WTC11 (cell line): ENCODE measurements around the gene INAFM2. TPM values are rescaled to one million over a fixed set of nuclear protein-coding genes. Genes with fewer than 3 reads are reported as not detected.

ENCODE experiments used
- ATAC-seq: fragments of 200-7000 bp; cut with Tn5 transposase; 2 replicates; pipeline ENCODE4 v1.10.0; 2021; ENCODE audit warnings: mild to moderate bottlenecking, moderate library complexity
- CTCF ChIA-PET: fragments of 300-600 bp; sonication (Branson Sonifier 250); formaldehyde crosslinking; loops from one replicate; lab custom pipeline; 2021; ENCODE audit warnings: antibody characterized with exemption; lab: Charles Lee
- POLR2A ChIA-PET: fragments of 350-600 bp; sonication (Branson Sonifier 250); formaldehyde crosslinking; loops from one replicate; lab custom pipeline; 2021; ENCODE audit warnings: antibody characterized with exemption; lab: Charles Lee
- DNase-seq: peaks from one replicate; pipeline ENCODE4 v3.0.0; 2021; ENCODE audit warnings: low spot score
- H3K27ac Mint-ChIP-seq: 2 replicates; pipeline ENCODE4 v1.8.0; 2021; ENCODE audit warnings: mixed read lengths
- H3K27me3 Mint-ChIP-seq: 2 replicates; pipeline ENCODE4 v1.8.0; 2021; ENCODE audit warnings: low read depth, mild to moderate bottlenecking, moderate library complexity, mixed read lengths
- H3K36me3 Mint-ChIP-seq: 2 replicates; pipeline ENCODE4 v1.8.0; 2021; ENCODE audit warnings: mixed read lengths
- H3K4me1 Mint-ChIP-seq: 2 replicates; pipeline ENCODE4 v1.8.0; 2022; ENCODE audit warnings: mixed read lengths
- H3K4me3 Mint-ChIP-seq: 2 replicates; pipeline ENCODE4 v1.8.0; 2021; ENCODE audit warnings: mild to moderate bottlenecking, moderate library complexity, mixed read lengths
- H3K9me3 Mint-ChIP-seq: 2 replicates; pipeline ENCODE4 v1.8.0; 2021; ENCODE audit warnings: mixed read lengths
- ATF1 ChIP-seq: sonication (generic); formaldehyde crosslinking; IDR thresholded peaks from 2 replicates; pipeline ENCODE4 v1.8.1; 2023; ENCODE audit warnings: mild to moderate bottlenecking, moderate library complexity, missing genetic modification reagents
- EMX1 ChIP-seq: fragments of 250-450 bp; sonication (Bioruptor Pico); IDR thresholded peaks from 2 replicates; pipeline ENCODE4 v1.8.0; 2021; ENCODE audit warnings: mild to moderate bottlenecking
- FOXK1 ChIP-seq: sonication (generic); formaldehyde crosslinking; IDR thresholded peaks from 2 replicates; pipeline ENCODE4 v1.8.0; 2022; ENCODE audit warnings: mild to moderate bottlenecking, moderate library complexity, missing genetic modification reagents
- FOXP1 ChIP-seq: sonication (generic); formaldehyde crosslinking; IDR thresholded peaks from 2 replicates; pipeline ENCODE4 v1.8.0; 2022; ENCODE audit warnings: missing genetic modification reagents, mild to moderate bottlenecking, moderate library complexity, borderline replicate concordance
- JAZF1 ChIP-seq: fragments of 250-450 bp; sonication (Bioruptor Pico); IDR thresholded peaks from 2 replicates; pipeline ENCODE4 v1.9.0; 2021; ENCODE audit warnings: moderate library complexity, mild to moderate bottlenecking, inconsistent platforms
- MXD4 ChIP-seq: fragments of 250-450 bp; sonication (Bioruptor Pico); IDR thresholded peaks from 2 replicates; pipeline ENCODE4 v1.8.0; 2021; ENCODE audit warnings: mild to moderate bottlenecking, moderate library complexity, borderline replicate concordance
- NFYB ChIP-seq: sonication (generic); formaldehyde crosslinking; conservative IDR thresholded peaks from 2 replicates; pipeline ENCODE4 v1.8.0; 2022; ENCODE audit warnings: low read depth, missing genetic modification reagents
- NR1H2 ChIP-seq: sonication (generic); formaldehyde crosslinking; IDR thresholded peaks from 2 replicates; pipeline ENCODE4 v1.9.0; 2021; ENCODE audit warnings: mild to moderate bottlenecking, moderate library complexity, missing genetic modification reagents
- NR3C1 ChIP-seq: sonication (generic); formaldehyde crosslinking; conservative IDR thresholded peaks from 2 replicates; pipeline ENCODE4 v1.8.1; 2023; ENCODE audit warnings: low read depth, mild to moderate bottlenecking, missing genetic modification reagents
- OVOL2 ChIP-seq: fragments of 250-450 bp; sonication (Bioruptor Pico); IDR thresholded peaks from 2 replicates; pipeline ENCODE4 v1.9.0; 2021; ENCODE audit warnings: mild to moderate bottlenecking, borderline replicate concordance
- TEAD4 ChIP-seq: sonication (generic); formaldehyde crosslinking; IDR thresholded peaks from 2 replicates; pipeline ENCODE4 v1.8.0; 2022; ENCODE audit warnings: mild to moderate bottlenecking, missing genetic modification reagents
- ZNF219 ChIP-seq: sonication (generic); formaldehyde crosslinking; IDR thresholded peaks from 2 replicates; pipeline ENCODE4 v1.8.0; 2023; ENCODE audit warnings: missing genetic modification reagents, mild to moderate bottlenecking, borderline replicate concordance
- ZNF232 ChIP-seq: sonication (generic); formaldehyde crosslinking; IDR thresholded peaks from 2 replicates; pipeline ENCODE4 v1.8.0; 2022; ENCODE audit warnings: mild to moderate bottlenecking, missing genetic modification reagents
- ZNF263 ChIP-seq: sonication (generic); formaldehyde crosslinking; IDR thresholded peaks from 2 replicates; pipeline ENCODE4 v1.8.1; 2022; ENCODE audit warnings: low read depth, mild to moderate bottlenecking, moderate library complexity, missing genetic modification reagents
- ZNF317 ChIP-seq: sonication (generic); formaldehyde crosslinking; IDR thresholded peaks from 2 replicates; pipeline ENCODE4 v1.8.1; 2023; ENCODE audit warnings: low read depth, mild to moderate bottlenecking, moderate library complexity, missing genetic modification reagents, borderline replicate concordance
- ZNF416 ChIP-seq: fragments of 250-450 bp; sonication (Bioruptor Pico); IDR thresholded peaks from 2 replicates; pipeline ENCODE4 v1.9.0; 2021; ENCODE audit warnings: mild to moderate bottlenecking, inconsistent platforms
- total RNA-seq: library from RNA; stranded (reverse); gene quantifications from 3 replicates; pipeline ENCODE4 v1.2.3, GENCODE V29; 2021
- TF ChIP-seq, protein P1 (sequence below): sonication (generic); formaldehyde crosslinking; IDR thresholded peaks from 2 replicates; pipeline ENCODE4 v1.8.1; 2022; ENCODE audit warnings: low read depth, mild to moderate bottlenecking, moderate library complexity, missing genetic modification reagents, borderline replicate concordance
- TF ChIP-seq, protein P2 (sequence below): sonication (generic); formaldehyde crosslinking; IDR thresholded peaks from 2 replicates; pipeline ENCODE4 v1.8.0; 2023; ENCODE audit warnings: missing genetic modification reagents
- TF ChIP-seq, protein P3 (sequence below): sonication (generic); formaldehyde crosslinking; IDR thresholded peaks from 2 replicates; pipeline ENCODE4 v1.8.1; 2022; ENCODE audit warnings: mild to moderate bottlenecking, moderate library complexity, missing genetic modification reagents
- TF ChIP-seq, protein P4 (sequence below): sonication (generic); formaldehyde crosslinking; IDR thresholded peaks from 2 replicates; pipeline ENCODE4 v1.8.1; 2022; ENCODE audit warnings: low read depth, missing genetic modification reagents, borderline replicate concordance
- TF ChIP-seq, protein P5 (sequence below): fragments of 250-450 bp; sonication (Bioruptor Pico); IDR thresholded peaks from 2 replicates; pipeline ENCODE4 v1.9.0; 2021; ENCODE audit warnings: moderate library complexity, mild to moderate bottlenecking, inconsistent platforms, borderline replicate concordance
- TF ChIP-seq, protein P6 (sequence below): fragments of 250-450 bp; sonication (Bioruptor Pico); IDR thresholded peaks from 2 replicates; pipeline ENCODE4 v1.9.0; 2021; ENCODE audit warnings: mild to moderate bottlenecking, borderline replicate concordance
- TF ChIP-seq, protein P7 (sequence below): sonication (generic); formaldehyde crosslinking; IDR thresholded peaks from 2 replicates; pipeline ENCODE4 v1.8.1; 2023; ENCODE audit warnings: mild to moderate bottlenecking, missing genetic modification reagents

The INAFM2 gene
- total RNA-seq, 1 experiment from 2014 or later: 34.2 TPM

- POLR2A ChIA-PET: no interaction called here
- no peaks in the 10 kb centered on the region for H3K36me3 Mint-ChIP-seq
- H3K27me3 Mint-ChIP-seq: no peaks in the 10 kb centered on the region
- TF ChIP-seq ZNF416 (CRISPR knock-in tag) (no peak), EMX1 (no peak), ZNF263 (no peak), ATF1 (no peak), NR1H2 (CRISPR knock-in tag) (no peak), ZNF317 (CRISPR knock-in tag) (no peak), TEAD4 (CRISPR knock-in tag) (no peak), NFYB (CRISPR knock-in tag) (no peak), MXD4 (CRISPR knock-in tag) (no peak), NR3C1 (CRISPR knock-in tag) (no peak), OVOL2 (CRISPR knock-in tag) (no peak)
- TF ChIP-seq, protein P1, sequence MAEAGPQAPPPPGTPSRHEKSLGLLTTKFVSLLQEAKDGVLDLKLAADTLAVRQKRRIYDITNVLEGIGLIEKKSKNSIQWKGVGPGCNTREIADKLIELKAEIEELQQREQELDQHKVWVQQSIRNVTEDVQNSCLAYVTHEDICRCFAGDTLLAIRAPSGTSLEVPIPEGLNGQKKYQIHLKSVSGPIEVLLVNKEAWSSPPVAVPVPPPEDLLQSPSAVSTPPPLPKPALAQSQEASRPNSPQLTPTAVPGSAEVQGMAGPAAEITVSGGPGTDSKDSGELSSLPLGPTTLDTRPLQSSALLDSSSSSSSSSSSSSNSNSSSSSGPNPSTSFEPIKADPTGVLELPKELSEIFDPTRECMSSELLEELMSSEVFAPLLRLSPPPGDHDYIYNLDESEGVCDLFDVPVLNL (CRISPR knock-in tag): no peak
- TF ChIP-seq, protein P2, sequence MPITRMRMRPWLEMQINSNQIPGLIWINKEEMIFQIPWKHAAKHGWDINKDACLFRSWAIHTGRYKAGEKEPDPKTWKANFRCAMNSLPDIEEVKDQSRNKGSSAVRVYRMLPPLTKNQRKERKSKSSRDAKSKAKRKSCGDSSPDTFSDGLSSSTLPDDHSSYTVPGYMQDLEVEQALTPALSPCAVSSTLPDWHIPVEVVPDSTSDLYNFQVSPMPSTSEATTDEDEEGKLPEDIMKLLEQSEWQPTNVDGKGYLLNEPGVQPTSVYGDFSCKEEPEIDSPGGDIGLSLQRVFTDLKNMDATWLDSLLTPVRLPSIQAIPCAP: no peak
- TF ChIP-seq, protein P3, sequence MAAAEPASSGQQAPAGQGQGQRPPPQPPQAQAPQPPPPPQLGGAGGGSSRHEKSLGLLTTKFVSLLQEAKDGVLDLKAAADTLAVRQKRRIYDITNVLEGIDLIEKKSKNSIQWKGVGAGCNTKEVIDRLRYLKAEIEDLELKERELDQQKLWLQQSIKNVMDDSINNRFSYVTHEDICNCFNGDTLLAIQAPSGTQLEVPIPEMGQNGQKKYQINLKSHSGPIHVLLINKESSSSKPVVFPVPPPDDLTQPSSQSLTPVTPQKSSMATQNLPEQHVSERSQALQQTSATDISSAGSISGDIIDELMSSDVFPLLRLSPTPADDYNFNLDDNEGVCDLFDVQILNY (CRISPR knock-in tag): no peak
- TF ChIP-seq, protein P4, sequence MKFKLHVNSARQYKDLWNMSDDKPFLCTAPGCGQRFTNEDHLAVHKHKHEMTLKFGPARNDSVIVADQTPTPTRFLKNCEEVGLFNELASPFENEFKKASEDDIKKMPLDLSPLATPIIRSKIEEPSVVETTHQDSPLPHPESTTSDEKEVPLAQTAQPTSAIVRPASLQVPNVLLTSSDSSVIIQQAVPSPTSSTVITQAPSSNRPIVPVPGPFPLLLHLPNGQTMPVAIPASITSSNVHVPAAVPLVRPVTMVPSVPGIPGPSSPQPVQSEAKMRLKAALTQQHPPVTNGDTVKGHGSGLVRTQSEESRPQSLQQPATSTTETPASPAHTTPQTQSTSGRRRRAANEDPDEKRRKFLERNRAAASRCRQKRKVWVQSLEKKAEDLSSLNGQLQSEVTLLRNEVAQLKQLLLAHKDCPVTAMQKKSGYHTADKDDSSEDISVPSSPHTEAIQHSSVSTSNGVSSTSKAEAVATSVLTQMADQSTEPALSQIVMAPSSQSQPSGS (CRISPR knock-in tag): no peak
- peaks cover 11% of the 10 kb centered on the region for H3K4me1 Mint-ChIP-seq
- ATAC-seq: no peak
- H3K4me3 Mint-ChIP-seq: no peak overlapping the region
- CTCF ChIA-PET: interaction anchor here (1.0 to 1.4 kb wide), 2 partner anchors 10 to 24 kb away, joined by 3 to 5 read pairs; no protein-coding TSS in a partner anchor
- no peaks in the 10 kb centered on the region for H3K9me3 Mint-ChIP-seq
- no peak overlapping the region for H3K27ac Mint-ChIP-seq
- DNase-seq: no peak
Observed at GRCh38 chr15:40347559-40348473, 24.3 kb downstream of the INAFM2 start.

GRCh38 chr15:40348474-40348870 lies 25.0 kb downstream of the INAFM2 start:
- Mint-ChIP-seq H3K4me3 (no peak overlapping the region), H3K4me1 (peaks cover 10% of the 10 kb centered on the region), H3K27ac (no peak overlapping the region), H3K9me3 (no peaks in the 10 kb centered on the region), H3K27me3 (no peaks in the 10 kb centered on the region), H3K36me3 (no peaks in the 10 kb centered on the region)
- DNase-seq: no peak
- POLR2A ChIA-PET: no interaction called here
- ATAC-seq: no peak
- CTCF ChIA-PET: interaction anchor here (1.0 to 1.4 kb wide), 2 partner anchors 11 to 23 kb away, joined by 3 to 5 read pairs; no protein-coding TSS in a partner anchor
- no peak for TF ChIP-seq FOXP1 (CRISPR knock-in tag)
- TF ChIP-seq, protein P5, sequence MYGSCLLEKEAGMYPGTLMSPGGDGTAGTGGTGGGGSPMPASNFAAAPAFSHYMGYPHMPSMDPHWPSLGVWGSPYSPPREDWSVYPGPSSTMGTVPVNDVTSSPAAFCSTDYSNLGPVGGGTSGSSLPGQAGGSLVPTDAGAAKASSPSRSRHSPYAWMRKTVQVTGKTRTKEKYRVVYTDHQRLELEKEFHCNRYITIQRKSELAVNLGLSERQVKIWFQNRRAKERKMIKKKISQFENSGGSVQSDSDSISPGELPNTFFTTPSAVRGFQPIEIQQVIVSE (CRISPR knock-in tag): no peak
- TF ChIP-seq FOXK1 (CRISPR knock-in tag): no peak
- TF ChIP-seq, protein P6, sequence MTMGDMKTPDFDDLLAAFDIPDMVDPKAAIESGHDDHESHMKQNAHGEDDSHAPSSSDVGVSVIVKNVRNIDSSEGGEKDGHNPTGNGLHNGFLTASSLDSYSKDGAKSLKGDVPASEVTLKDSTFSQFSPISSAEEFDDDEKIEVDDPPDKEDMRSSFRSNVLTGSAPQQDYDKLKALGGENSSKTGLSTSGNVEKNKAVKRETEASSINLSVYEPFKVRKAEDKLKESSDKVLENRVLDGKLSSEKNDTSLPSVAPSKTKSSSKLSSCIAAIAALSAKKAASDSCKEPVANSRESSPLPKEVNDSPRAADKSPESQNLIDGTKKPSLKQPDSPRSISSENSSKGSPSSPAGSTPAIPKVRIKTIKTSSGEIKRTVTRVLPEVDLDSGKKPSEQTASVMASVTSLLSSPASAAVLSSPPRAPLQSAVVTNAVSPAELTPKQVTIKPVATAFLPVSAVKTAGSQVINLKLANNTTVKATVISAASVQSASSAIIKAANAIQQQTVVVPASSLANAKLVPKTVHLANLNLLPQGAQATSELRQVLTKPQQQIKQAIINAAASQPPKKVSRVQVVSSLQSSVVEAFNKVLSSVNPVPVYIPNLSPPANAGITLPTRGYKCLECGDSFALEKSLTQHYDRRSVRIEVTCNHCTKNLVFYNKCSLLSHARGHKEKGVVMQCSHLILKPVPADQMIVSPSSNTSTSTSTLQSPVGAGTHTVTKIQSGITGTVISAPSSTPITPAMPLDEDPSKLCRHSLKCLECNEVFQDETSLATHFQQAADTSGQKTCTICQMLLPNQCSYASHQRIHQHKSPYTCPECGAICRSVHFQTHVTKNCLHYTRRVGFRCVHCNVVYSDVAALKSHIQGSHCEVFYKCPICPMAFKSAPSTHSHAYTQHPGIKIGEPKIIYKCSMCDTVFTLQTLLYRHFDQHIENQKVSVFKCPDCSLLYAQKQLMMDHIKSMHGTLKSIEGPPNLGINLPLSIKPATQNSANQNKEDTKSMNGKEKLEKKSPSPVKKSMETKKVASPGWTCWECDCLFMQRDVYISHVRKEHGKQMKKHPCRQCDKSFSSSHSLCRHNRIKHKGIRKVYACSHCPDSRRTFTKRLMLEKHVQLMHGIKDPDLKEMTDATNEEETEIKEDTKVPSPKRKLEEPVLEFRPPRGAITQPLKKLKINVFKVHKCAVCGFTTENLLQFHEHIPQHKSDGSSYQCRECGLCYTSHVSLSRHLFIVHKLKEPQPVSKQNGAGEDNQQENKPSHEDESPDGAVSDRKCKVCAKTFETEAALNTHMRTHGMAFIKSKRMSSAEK (CRISPR knock-in tag): no peak
- TF ChIP-seq ZNF317 (CRISPR knock-in tag): no peak
- TF ChIP-seq, protein P7, sequence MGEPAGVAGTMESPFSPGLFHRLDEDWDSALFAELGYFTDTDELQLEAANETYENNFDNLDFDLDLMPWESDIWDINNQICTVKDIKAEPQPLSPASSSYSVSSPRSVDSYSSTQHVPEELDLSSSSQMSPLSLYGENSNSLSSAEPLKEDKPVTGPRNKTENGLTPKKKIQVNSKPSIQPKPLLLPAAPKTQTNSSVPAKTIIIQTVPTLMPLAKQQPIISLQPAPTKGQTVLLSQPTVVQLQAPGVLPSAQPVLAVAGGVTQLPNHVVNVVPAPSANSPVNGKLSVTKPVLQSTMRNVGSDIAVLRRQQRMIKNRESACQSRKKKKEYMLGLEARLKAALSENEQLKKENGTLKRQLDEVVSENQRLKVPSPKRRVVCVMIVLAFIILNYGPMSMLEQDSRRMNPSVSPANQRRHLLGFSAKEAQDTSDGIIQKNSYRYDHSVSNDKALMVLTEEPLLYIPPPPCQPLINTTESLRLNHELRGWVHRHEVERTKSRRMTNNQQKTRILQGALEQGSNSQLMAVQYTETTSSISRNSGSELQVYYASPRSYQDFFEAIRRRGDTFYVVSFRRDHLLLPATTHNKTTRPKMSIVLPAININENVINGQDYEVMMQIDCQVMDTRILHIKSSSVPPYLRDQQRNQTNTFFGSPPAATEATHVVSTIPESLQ (CRISPR knock-in tag): no peak
- TF ChIP-seq ZNF219 (CRISPR knock-in tag): no peak
- no peak for TF ChIP-seq JAZF1 (CRISPR knock-in tag)
- no peak for TF ChIP-seq ZNF232
